ENCODE measurements around the gene PDPK1. TPM values are rescaled to one million over a fixed set of nuclear protein-coding genes. Genes with fewer than 3 reads are reported as not detected.
"Not testable (repeated sequence)": the region's sequence is repeated elsewhere in the genome, so short reads cannot be mapped to it uniquely, and the experiment has no call there.

PDPK1 gene
- total and polyA plus RNA-seq, 12 donors: 23.9 to 69.7 (median 41.0) TPM

- no peaks in the 10 kb centered on the region for H3K9me3 ChIP-seq (replicated peaks in 1 of 3)
- intact Hi-C loops (cut with DNase I): no loop called here
- H3K27ac ChIP-seq: peak overlapping the region; percentile 82 to 99 (median 96)
- DNase-seq: peak; percentile 98 to 100 (median 99)
- WGBS, 4 donors: 0 to 1% (median 1%) methylated on average over 25 to 84 of the region's 84 CpGs
- peak overlapping the region in 3 of 4 donors; percentile 42 to 63 (median 57) for H3K4me3 ChIP-seq
- peaks cover 11 to 23% of the 10 kb centered on the region in 2 donors for H3K4me1 ChIP-seq (replicated peaks in 1 of 2)
- TF ChIP-seq CTCF (IDR thresholded peaks at IDR 0.05): no peak
- TF ChIP-seq POLR2A (IDR thresholded peaks at IDR 0.05): peak in 1 of 2 donors; percentile 86
- no peaks in the 10 kb centered on the region for H3K27me3 ChIP-seq
- peaks cover 0 to 29% of the 10 kb centered on the region in 2 donors for H3K36me3 ChIP-seq (replicated peaks in 1 of 2)
These were observed 5.9 kb upstream of the PDPK1 start for GRCh38 chr16:2531696-2532493.

- peak overlapping the region in 3 of 4 donors; percentile 42 to 63 (median 57) for H3K4me3 ChIP-seq
- 2 to 3% (median 2%) methylated on average over 26 to 37 of the region's 37 CpGs for WGBS, 4 donors
- H3K27ac ChIP-seq: peak overlapping the region; percentile 82 to 99 (median 96)
- no peaks in the 10 kb centered on the region for H3K9me3 ChIP-seq (replicated peaks in 1 of 3)
- DNase-seq: peak; percentile 66 to 89 (median 77)
- H3K36me3 ChIP-seq (replicated peaks in 1 of 2): peaks cover 0 to 28% of the 10 kb centered on the region in 2 donors
- intact Hi-C loops (cut with DNase I): no loop called here
- TF ChIP-seq POLR2A (IDR thresholded peaks at IDR 0.05) (peak; percentile 22 to 70), CTCF (IDR thresholded peaks at IDR 0.05) (no peak)
- H3K27me3 ChIP-seq: no peaks in the 10 kb centered on the region
- peaks cover 13 to 28% of the 10 kb centered on the region in 2 donors for H3K4me1 ChIP-seq (replicated peaks in 1 of 2)
These were observed 5.2 kb upstream of the PDPK1 start for GRCh38 chr16:2532494-2533141.

- H3K27me3 ChIP-seq; H3K9me3 ChIP-seq (replicated peaks in 1 of 3); intact Hi-C loops (cut with DNase I): not testable (repeated sequence)
- Histone ChIP-seq H3K4me1 (replicated peaks in 1 of 2) (peaks cover 13 to 28% of the 10 kb centered on the region in 2 donors), H3K36me3 (replicated peaks in 1 of 2) (peaks cover 0 to 21% of the 10 kb centered on the region in 2 donors), H3K4me3 (peak overlapping the region in 1 of 4 donors; percentile 63), H3K27ac (peak overlapping the region; percentile 82 to 99 (median 96))
- DNase-seq: peak in 5 of 7 donors; percentile 25 to 52 (median 46)
- WGBS, 4 donors: 33 to 46% (median 34%) methylated on average over 7 to 16 of the region's 16 CpGs
These were observed 4.6 kb upstream of the PDPK1 start for GRCh38 chr16:2533142-2533755.

GRCh38 chr16:2533912-2534311, 3.9 kb upstream of the PDPK1 start:
- DNase-seq: peak in 2 of 7 donors; percentile 15 to 21
- Histone ChIP-seq H3K4me1 (replicated peaks in 1 of 2) (peaks cover 13 to 33% of the 10 kb centered on the region in 2 donors), H3K4me3 (no peak overlapping the region), H3K36me3 (replicated peaks in 1 of 2) (peaks cover 0 to 15% of the 10 kb centered on the region in 2 donors), H3K9me3 (replicated peaks in 1 of 3) (no peaks in the 10 kb centered on the region), H3K27me3 (no peaks in the 10 kb centered on the region), H3K27ac (peak overlapping the region in 1 of 5 donors; percentile 97)
- 83 to 92% (median 86%) methylated on average over 11 of the region's 11 CpGs for WGBS, 4 donors
- intact Hi-C loops (cut with DNase I): no loop called here
- TF ChIP-seq CTCF (IDR thresholded peaks at IDR 0.05): no peak
- no peak for TF ChIP-seq POLR2A (IDR thresholded peaks at IDR 0.05)

GRCh38 chr16:2534335-2534734, 3.5 kb upstream of the PDPK1 start:
- peak in 1 of 7 donors; percentile 4 for DNase-seq
- H3K4me3 ChIP-seq; H3K9me3 ChIP-seq (replicated peaks in 1 of 3); intact Hi-C loops (cut with DNase I); H3K27me3 ChIP-seq; H3K27ac ChIP-seq: not testable (repeated sequence)
- peaks cover 13 to 37% of the 10 kb centered on the region in 2 donors for H3K4me1 ChIP-seq (replicated peaks in 1 of 2)
- H3K36me3 ChIP-seq (replicated peaks in 1 of 2): peaks cover 0 to 11% of the 10 kb centered on the region in 2 donors
- 85 to 91% (median 90%) methylated on average over 5 of the region's 5 CpGs for WGBS, 4 donors
